HEK293T (cell line): ENCODE data around the gene MTERF2.

Source experiments
- BHLHE40 ChIP-seq: fragments of 450-650 bp; IDR thresholded peaks from 2 replicates; pipeline ENCODE4 v1.6.1; 2016; ENCODE audit warnings: mild to moderate bottlenecking, moderate library complexity, borderline replicate concordance
- CTBP1 ChIP-seq: fragments of 450-650 bp; IDR thresholded peaks from 2 replicates; pipeline ENCODE4 v1.6.1; 2016; ENCODE audit warnings: borderline replicate concordance
- FOXA1 ChIP-seq: fragments of 450-650 bp; IDR thresholded peaks from 2 replicates; pipeline ENCODE4 v1.6.1; 2016; ENCODE audit warnings: mild to moderate bottlenecking
- FOXK2 ChIP-seq: fragments of 450-650 bp; IDR thresholded peaks from 2 replicates; pipeline ENCODE4 v1.6.1; 2016; ENCODE audit warnings: mild to moderate bottlenecking
- FOXM1 ChIP-seq: fragments of 450-650 bp; IDR thresholded peaks from 2 replicates; pipeline ENCODE4 v1.6.1; 2017; ENCODE audit warnings: mild to moderate bottlenecking, borderline replicate concordance
- HDGF ChIP-seq: fragments of 450-650 bp; IDR thresholded peaks from 2 replicates; pipeline ENCODE4 v1.6.1; 2017; ENCODE audit warnings: antibody characterized with exemption, borderline replicate concordance
- L3MBTL2 ChIP-seq: fragments of 450-650 bp; conservative IDR thresholded peaks from 2 replicates; pipeline ENCODE4 v1.6.1; 2016; ENCODE audit warnings: mild to moderate bottlenecking
- NFRKB ChIP-seq: fragments of 450-650 bp; IDR thresholded peaks from 2 replicates; pipeline ENCODE4 v1.6.1; 2016; ENCODE audit warnings: mild to moderate bottlenecking, moderate library complexity
- PKNOX1 ChIP-seq: fragments of 450-650 bp; IDR thresholded peaks from 2 replicates; pipeline ENCODE4 v1.6.1; 2016
- SUZ12 ChIP-seq: fragments of 450-650 bp; IDR thresholded peaks from 2 replicates; pipeline ENCODE4 v1.6.1; 2016; ENCODE audit warnings: mild to moderate bottlenecking
- TARDBP ChIP-seq: fragments of 450-650 bp; IDR thresholded peaks from 2 replicates; pipeline ENCODE4 v1.6.1; 2016
- ZNF384 ChIP-seq: fragments of 450-650 bp; IDR thresholded peaks from 2 replicates; pipeline ENCODE4 v1.6.1; 2016

GRCh38 chr12:107011519-107011918, 24.6 kb upstream of the MTERF2 start:
- TF ChIP-seq CTBP1 (no peak), PKNOX1 (no peak), FOXM1 (no peak), FOXK2 (no peak), SUZ12 (no peak), L3MBTL2 (no peak), HDGF (no peak), FOXA1 (no peak), TARDBP (no peak), NFRKB (no peak), BHLHE40 (no peak), ZNF384 (no peak)
